Measurements from ENCODE around the gene DGLUCY.
"Not testable (repeated sequence)": the region's sequence is repeated elsewhere in the genome, so short reads cannot be mapped to it uniquely, and the experiment has no call there.

Gene DGLUCY

DNA sequence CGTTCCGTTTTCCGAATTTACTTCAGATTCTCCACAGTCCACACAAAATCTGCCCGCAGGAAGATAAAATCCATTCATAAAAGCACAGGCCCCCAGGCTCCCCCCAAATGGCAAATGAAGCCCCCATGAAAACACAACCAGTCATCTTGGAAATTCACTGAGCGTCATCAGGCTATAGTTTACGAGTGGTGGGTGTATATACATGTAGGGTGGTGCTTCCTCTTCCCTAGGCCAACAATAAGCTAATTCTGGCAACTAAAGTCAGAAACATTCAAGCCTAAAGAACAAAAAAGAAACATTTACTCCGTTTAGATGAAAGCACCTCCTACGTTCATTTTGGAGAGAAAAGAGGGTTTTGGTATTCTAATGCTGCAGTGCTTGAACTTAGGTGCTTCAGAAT, 124.8 kb downstream of the DGLUCY start:
- no peak for DNase-seq

DNA sequence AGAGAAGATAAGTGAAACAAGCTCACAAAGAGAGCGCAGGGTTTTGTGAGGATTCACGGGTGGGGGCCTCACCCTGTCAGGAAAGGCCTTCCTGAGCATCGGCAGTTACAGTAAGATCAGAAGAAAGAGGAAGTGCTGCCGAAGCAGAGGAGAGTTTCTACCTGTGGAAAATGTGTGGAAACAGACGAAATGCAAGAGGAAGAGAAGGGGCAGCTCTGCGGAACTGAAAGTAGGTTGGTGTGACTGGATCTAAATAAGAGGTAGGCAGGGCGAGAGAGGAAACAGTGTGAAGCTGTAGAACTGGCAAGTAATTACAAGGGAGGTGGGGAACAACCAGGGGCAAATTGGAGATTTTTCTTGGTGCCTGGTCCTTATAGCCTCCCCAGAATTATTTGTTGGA, 128.0 kb downstream of the DGLUCY start:
- peak in 1 of 2 donors; percentile 59 for DNase-seq

DNA sequence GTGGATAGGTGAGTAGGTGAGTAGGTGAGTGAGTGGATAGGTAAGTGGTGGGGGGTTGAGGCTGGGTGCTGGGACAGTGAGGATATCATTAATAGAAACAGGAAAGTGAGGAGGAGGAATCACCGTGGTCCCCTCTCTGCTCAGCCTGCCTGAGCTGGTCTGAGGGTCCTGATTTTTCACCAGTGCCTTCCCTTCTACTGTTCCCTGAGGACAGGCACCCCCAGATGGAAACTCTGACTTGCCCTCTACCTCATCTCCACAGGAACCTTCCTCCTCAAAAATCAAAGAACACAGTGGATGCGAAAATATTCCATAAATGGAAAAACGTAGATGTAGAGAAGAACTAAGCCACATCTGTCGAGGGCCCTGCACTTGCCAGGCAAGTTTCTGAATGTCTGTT, 128.8 kb downstream of the DGLUCY start:
- DNase-seq: no peak

DNA sequence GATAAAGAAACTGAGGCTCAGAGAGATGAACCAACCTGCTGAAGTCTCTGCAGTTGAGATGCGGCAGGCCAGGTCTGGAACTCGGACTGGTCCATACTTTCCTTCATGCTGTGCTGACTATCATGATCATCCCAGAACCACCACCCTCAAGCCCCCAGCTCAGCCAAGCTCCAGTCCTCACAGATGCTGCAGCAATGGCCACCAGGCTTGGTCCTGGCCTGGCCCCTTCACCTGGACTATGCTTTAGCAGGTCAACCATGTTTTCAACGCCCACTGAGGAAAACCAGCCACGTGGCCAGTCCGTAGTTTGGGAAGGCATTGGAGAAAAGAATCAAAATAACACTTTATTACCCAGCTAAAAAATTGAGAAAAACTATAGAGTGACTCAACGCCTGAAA, 129.2 kb downstream of the DGLUCY start:
- no peak for DNase-seq

DNA sequence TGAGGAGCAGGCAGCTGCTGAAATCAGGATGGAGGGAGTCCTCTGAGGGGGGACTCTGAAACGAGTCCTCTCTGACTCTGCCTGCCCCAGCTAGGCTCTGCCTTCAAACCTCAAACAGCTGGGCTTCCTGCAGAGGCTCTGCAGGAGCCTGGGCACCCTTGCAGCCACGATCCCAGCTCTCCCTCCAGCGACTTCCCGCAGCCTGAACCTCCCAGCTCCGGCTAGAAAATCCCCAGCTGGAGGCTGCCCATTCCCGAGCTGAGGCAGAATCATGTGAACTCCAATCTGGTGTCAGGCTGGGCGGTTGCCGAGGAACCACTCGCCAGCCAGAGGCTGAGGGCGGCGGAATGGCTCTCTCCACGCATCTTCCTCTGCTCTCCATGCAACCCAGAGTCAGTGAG, 130.6 kb downstream of the DGLUCY start, which contains the start of gene GPR68:
GPR68 (minus strand) TSS at position 204 of the 401 bp plus-strand sequence. CDS start 9,654 bp downstream, outside the sequence.
- peak in 1 of 2 donors; percentile 30 for DNase-seq

DNA sequence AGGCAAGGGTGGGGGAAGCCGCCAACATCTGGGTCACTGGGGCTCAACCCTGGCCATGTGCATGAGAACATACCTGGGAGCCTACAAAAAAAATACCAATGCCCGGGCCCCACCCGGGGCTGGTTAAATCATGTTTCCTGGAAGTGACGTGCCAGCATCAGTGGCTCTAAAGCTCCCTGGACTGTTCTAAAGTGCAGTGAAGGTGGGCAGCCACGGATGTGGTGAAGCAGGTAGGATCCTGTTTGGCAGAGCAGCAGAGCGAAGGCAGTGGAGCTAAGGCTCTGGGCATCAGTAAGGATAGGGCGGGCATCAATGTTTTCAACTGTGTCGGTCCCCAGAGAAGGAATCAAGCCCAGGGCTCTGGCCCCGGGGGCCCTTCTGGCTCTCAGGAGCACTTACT, 131.2 kb downstream of the DGLUCY start:
- DNase-seq: no peak

DNA sequence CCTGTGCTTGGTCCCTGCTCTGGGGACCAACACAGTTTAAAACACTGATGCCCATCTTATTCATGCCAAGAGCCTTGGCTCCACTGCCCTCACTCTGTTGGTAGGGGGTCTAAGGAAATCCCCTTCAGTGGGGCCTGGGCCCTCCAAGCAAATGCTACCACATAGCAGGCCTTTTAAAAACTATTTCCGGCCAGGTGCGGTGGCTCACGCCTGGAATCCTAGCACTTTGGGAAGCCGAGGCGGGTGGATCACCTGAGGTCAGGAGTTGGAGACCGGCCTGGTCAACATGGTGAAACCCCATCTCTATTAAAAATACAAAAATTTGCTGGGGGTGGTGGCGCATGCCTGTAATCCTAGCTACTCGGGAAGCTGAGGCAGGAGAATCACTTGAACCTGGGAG, 131.7 kb downstream of the DGLUCY start:
- not testable (repeated sequence) for DNase-seq

DNA sequence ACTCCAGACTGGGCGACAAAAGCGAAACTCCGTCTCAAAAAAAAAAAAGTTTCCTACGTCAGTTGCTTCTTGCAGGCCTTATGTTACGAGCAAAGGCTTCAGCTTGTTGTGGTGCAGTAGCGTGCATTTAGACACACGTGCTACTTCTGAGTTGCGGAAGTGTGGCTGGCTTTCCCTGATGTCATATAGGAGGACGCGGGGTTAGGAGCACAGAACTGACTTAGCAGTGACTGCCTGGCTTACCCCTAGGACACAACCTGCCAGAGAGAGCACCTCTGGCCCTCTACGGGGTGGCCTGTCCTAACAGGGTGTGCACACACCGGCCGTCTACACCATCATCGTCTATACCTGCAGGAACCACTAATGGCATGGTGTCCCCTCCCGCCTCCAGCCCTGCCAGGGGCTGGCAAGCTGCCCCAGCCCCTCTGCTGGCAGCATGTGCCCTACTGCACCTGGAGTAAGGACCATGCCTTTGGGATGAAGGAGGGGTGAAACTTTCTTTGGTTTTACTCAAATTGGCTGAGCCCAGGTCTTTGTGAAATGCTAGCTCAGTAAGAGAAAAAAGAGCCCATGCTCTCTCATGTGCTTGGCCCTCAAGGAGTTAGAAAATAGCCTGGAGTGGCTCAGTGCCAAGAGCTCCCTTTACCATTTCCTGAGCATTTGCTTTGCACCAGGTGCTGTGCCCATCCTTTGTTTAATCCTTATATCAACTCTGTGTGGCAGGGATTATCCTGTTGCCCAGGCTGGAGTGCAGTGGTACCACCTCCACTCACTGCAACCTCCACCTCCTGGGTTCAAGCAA, 132.4 kb downstream of the DGLUCY start:
- no peak for DNase-seq

DNA sequence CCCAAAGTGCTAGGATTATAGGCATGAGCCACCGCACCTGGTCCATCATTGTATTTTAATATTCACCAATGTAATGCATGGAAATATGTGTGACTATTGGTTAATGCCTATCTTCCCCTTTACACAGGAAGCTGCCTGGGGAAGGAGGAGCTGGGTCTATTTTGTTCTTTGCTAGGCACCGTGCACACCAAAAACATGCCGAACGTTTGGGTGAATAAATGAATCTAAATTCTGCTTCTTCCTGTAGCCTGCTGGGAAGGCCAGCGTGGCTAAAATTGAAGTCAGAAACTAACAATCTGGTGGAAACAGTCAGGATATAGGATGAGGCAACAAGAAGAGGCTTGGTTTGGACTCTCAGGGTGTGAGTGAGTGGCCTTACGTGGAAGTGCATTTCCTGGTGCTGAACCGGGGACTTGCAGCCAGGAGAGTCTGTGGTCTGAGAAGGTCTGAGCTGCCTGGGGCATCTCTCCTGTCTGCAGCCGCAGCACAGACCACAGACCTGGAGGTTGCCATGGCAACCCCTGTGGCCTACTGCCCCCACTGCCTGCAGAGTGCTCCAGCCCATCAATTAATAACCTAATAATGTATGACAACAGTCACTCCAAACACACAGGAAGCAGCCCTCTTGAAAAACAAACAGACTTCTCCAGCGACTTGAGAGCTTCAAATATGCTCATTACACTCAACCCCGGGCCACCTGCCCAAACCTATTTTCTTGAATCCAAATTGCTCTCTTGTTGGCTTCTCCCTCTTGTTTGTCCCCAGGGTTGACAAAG, 136.2 kb downstream of the DGLUCY start:
- peak in 1 of 2 donors; percentile 49 for DNase-seq

DNA sequence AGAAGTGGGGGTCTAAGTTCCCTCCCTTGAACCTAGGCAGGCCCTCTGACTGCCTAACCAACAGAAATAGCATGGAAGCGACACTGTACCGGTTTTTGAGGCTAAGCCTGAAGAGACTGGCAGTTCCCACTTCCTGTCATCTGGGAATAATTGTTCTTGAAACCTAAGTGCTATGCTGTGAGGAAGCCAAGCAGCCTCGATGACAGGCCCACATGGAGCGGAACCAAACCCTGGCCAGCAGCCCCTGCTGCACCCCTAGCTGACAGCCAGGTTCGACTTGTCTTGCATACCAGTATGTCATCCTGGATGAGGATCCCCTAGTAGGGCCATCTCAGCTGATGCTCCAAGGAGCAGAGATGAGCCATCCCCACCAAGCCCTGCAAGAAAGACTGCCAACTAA, 137.0 kb downstream of the DGLUCY start:
- no peak for DNase-seq

DNA sequence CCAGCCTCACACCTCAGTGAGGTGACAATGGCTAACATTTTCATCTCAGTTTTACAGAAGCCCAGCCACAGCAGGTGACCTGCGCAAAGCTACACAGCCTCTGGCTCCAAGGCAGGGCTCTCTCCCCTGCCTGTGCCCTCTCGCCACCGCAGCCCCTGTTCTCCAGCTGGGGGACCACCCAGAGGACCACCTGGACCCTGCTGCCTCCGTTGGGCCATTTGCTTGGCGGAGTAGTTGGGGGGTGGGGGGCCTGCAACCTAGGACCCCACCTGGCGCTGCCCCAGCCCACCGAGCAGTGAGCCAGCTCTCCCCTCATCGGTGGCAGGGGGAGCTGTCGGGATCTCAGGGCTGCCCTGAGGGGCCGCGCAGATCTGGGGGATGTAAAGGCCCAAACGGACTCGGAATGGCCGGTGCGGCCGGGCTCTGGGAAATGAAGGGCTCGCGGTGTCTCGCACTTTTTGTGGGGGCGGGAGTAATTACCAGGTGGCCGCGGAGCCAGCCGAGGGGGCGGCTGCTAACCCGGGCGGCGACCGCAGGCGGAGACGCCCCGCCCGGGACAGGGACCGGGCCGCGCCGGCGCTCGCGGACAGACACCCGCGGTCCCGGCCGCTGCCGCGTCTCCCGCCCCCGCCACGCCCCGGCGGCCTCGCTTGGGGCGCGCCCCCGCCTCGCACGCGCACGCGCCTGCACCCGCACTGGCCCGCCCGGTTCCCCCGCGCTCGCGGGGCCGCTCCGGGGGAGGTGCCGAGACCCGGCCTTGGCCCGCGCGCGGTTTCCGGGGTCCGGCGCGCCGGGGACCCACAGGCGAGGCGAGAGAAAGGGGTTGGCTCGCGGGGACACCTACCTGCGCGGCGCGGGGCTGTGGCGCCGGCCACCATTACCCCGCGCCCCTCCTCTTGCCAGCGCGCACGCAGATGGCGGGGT, 139.3 kb downstream of the DGLUCY start:
- DNase-seq: no peak

DNA sequence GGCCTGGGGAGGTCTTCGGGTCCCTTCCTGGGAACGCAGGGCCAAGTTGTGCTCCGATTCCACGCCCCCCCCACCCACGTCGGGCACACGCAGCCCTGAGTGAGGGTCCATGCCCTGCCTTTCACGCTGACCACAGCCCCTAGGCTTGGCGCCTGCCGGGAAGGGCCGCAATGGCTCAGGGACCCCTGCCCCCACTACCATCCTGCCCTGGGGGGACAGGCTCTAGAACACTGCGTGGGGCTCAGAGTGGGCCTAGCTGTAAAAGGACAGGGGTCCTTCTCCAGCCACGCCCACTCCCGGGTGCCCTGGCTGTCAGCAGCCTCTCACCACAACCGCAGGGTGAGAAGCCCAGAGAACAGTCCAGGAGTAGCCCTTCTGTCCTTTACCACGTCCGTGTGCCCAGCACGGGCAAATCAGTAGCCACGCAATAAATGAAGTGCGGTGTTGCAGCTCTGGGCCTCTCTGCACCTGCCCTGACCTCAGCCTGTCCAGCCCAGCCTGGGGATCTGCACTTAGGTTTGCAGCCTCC, 140.0 kb downstream of the DGLUCY start:
- no peak for DNase-seq

DNA sequence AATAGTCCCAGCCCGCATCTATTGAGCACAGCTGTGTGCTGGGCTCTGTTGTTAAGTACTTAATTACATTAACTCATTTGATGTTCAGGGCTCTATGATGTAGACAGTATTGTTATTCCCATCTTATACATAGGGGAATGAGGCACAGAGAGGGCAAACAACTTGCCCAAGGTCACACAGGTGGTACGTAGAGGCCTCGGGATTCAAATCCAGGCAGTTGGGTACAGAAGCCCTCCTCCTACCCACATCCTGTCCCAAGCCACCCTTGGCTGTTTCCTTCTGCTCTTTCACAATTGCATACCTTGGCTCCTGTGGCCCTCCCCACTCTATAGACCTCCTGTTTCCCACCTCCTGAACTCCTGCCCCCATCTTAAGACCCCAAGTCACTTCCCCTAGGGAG, 140.6 kb downstream of the DGLUCY start:
- no peak for DNase-seq

DNA sequence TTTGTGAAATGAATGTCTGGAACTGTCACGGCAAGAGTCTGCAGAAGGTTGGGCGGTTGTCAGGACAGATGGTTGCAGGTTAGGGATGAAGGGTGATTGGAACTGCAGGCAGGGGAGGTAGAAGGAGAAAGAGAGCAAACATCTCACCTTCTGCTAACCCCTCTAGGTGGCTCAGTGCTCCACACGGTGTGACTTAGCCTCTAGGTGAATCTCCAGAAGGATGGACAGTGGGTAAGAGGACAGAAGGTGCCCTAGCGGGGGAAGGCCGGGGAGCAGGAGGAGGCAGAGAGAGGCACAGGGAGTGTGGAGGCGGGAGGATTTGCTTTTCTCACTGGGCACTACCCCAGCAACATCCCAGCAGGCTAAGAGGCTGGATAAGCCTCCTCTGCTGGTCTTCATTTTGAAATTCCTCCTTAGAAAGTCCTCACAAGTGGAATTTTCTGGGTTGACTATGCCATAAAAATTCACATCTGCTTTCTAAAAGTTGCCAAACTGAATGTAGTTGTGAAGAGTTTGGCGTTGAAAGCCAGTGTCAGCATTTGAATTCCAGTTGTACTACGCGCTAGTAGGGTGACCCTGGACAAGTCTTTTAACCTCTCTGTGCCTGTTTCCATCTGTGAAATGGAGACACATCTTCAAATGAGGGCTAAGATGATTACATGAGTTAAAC, 141.3 kb downstream of the DGLUCY start:
- no peak for DNase-seq

DNA sequence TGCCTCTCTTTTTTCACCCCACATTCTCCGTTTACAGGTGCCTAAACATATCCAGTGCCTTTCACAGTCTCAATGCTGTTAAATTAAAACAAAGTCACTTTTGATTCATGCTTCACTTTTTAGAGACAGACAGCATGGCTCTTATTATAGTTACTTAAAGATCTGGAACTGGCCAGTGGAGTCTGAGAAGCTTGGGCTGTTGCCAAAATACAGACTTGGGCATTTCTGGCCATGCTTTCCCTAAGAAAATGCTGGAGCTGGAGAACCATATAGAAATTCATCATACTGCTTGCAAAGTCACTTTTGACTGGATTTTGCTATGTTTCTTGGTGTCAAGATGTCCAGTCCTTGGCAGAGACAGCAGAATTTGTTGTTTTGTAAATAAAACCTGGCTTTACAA, 142.8 kb downstream of the DGLUCY start:
- no peak for DNase-seq

DNA sequence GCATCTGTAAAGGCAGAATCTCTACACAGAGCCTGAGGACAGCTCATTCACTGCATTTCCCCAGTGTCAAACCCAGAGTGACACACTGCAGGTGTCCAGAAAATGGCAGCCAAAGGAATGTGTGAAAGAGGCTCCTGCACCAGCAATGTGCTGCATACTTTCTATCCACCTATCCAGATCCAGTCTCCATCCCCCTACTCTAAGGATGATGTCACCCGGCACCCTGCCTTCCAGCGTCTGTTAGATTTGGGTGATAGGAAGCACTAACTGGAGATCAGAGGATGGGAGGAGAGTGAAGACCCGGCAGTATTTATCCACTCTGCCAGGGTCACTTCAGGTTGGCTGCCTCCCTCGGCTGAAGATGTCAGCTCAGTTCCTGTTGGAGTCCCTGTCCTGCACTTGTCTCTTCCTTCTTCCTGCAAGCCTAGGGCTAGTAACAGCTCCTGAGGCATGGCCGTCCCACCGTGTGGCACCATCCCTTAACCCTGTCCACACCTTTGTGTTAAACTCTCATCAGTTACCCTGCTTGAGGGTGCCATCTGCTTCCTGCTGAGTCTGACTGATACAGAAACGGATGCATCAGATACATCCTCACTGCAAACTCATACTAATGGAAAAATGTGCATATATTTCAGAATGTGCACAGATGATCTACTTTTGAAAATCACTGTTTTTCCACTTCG, 143.6 kb downstream of the DGLUCY start:
- peak in 1 of 2 donors; percentile 67 for DNase-seq

DNA sequence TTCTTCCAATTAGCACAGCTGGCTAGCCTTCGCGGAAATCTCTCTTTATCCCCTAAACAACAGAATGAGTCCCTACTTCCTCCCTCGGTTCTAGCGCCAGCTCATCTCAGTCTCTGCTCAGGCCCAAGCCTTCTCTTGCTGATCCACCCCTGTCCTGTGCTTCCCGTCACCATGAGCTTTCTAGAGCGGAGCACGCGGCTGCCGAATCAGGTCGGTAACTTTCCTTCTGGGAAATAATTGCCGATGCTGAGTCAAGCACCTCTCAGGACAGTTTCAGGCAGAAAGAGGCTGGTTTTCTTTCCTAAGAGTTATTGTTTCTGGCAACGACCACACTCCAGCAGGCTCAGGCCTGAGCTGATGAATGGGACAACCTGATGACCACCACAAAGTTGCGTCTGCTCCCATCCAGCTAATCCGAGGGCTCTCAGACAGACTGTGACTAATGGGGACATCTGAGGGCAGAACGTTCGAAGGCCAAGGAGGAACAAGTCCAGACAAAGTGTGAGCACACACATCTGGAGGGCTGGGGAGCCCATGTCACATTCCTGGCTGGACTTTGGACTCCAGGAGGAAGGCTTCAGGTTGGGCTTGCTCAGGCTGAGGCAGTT, 144.2 kb downstream of the DGLUCY start:
- DNase-seq: no peak

DNA sequence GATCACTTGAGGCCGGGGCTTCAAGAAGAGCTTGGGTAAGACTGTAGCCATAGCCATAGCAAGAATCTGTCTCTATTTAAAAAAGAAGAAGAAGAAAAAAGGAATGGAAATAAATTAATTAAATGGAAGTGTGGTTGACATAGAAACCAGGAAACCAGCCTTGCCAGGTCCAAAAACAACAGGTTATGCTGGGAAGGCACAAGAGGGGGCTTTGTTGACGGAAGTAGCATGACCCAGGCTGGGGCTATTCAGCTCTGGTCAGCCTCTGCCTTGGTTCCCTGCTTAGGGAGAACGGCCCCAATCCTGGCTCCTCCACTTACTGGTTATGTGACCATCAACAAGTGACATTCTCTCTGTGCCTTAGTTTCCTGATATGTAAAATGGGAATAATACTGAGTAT, 145.0 kb downstream of the DGLUCY start:
- no peak for DNase-seq

DNA sequence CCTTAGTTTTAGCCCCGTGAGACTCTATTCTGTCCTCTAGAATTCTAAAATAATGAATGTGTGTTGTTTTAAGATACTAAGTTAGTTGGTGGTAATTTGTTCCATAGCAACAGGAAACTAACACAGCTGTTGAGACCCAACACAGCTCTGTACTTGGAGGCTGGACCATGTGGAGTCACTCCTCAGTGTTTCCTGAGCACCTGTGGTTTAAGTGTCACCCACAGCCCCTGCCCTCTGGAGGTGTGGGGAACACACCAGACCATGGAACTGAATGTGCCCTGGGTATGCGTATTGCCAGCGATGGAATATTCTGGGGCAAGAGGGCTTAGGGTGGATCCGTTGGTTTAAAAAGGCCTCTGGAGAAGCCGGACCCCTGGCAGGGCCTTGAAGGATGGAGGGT, 147.2 kb downstream of the DGLUCY start:
- no peak for DNase-seq

DNA sequence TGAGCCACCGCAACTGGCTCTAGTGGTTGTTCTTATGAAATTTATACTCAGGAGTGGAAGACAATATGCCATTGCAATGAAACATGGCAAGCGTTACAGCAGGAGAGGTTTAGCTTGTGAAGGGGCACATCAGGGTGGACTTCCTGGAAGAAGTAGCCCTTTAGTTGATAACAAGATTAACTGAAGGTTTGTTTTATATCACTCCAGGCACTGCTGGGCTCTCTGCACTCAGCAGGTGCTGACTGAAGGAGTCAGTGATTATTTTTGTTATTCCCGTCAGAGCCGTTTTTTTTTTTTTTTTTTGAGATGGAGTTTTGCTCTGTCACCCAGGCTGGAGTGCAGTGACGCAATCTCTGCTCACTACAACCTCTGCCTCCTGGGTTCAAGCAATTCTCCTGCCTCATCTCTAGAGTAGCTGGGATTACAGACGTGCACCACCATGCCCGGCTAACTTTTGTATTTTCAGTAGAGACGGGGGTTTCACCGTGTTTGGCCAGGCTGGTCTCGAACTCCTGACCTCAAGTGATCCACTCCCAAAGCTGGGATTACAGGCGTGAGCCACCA, 148.2 kb downstream of the DGLUCY start:
- no peak for DNase-seq

DNA sequence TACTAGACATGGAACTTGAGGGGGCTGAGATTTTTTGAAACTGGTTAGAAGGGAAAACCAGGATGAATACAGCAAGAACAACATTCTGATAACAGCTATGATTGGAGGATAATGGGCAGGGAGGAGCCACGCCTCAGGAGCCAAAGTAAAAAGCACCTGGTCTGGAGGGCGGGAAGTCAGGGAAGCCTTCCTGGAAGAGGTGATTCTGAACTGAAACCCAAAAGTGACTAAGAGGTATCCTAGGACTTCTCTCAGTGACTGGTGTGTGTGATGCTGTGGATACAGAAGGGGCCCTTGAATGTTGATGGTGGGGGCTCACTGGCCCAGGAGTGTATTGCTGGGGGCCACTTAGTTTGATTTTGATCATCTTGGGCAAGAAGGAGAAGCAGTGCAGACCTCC, 149.5 kb downstream of the DGLUCY start:
- no peak for DNase-seq
